ENCODE data around the gene ZNF277. TPM values are rescaled to one million over a fixed set of nuclear protein-coding genes. Genes with fewer than 3 reads are reported as not detected.

Gene ZNF277
- polyA plus RNA-seq (2013, experiment 1 of 2): 26.1 TPM
- polyA plus RNA-seq (2013, experiment 2 of 2): 27.1 TPM

- H3K27ac ChIP-seq (ENCODE audit: low read length, poor library complexity, severe bottlenecking): peak within 1 kb of the TSS; percentile 78
- H3K4ac ChIP-seq (ENCODE audit: low read depth in 1 of 2, low read length in 2 of 2): peak within 1 kb of the TSS in 1 of 2 experiments; percentile 81
- WGBS: under 1% methylated on average over 66 of the region's 67 CpGs
- H4K91ac ChIP-seq (ENCODE audit: low read length): peak within 1 kb of the TSS; percentile 11
- peak; percentile 99 for DNase-seq
- peaks cover 2% of the 10 kb centered on the region for H3K79me1 ChIP-seq (replicated peaks; ENCODE audit: low read length, poor library complexity, severe bottlenecking)
- H3K36me3 ChIP-seq (ENCODE audit: control insufficient read depth in 1 of 2, insufficient read depth in 2 of 2, low read depth in 1 of 2, low read length in 2 of 2): no peaks in the 10 kb centered on the region
- peak within 1 kb of the TSS; percentile 84 to 94 for H3K18ac ChIP-seq (ENCODE audit: low read depth in 1 of 2, low read length in 2 of 2)
- peak within 1 kb of the TSS; percentile 92 to 93 for H3K4me3 ChIP-seq (ENCODE audit: insufficient read depth in 1 of 2, low read depth in 1 of 2, low read length in 2 of 2)
- peaks cover 2% of the 10 kb centered on the region for H3K4me1 ChIP-seq (ENCODE audit: control insufficient read depth, insufficient read depth, low read depth, low read length)
- no peaks in the 10 kb centered on the region for H3K27me3 ChIP-seq (ENCODE audit: control insufficient read depth in 1 of 2, insufficient read depth in 1 of 2, low read length in 2 of 2)
- H2BK15ac ChIP-seq (ENCODE audit: low read depth, poor library complexity, severe bottlenecking): peak within 1 kb of the TSS; percentile 80
- peak within 1 kb of the TSS; percentile 94 for H4K8ac ChIP-seq (ENCODE audit: low read length)
- no peak within 1 kb of the TSS for H2AK5ac ChIP-seq (ENCODE audit: low read length, severe bottlenecking)
- peak within 1 kb of the TSS; percentile 57 for H3K4me2 ChIP-seq (ENCODE audit: low read length, poor library complexity, severe bottlenecking)
- no peak within 1 kb of the TSS for H2BK5ac ChIP-seq (ENCODE audit: low read depth, low read length, poor library complexity, severe bottlenecking)
- peak within 1 kb of the TSS; percentile 90 for H3K9ac ChIP-seq (ENCODE audit: low read length)
- H2BK120ac ChIP-seq (ENCODE audit: low read depth, low read length): peak within 1 kb of the TSS; percentile 19
- H2BK12ac ChIP-seq (ENCODE audit: low read length in 2 of 2): peak within 1 kb of the TSS in 1 of 2 experiments; percentile 28
- peak within 1 kb of the TSS in 1 of 2 experiments; percentile 16 for H3K23ac ChIP-seq (ENCODE audit: low read length in 2 of 2)
- peak within 1 kb of the TSS; percentile 44 for H2AFZ ChIP-seq (ENCODE audit: low read depth, low read length)
- no peaks in the 10 kb centered on the region for H3K9me3 ChIP-seq (ENCODE audit: control insufficient read depth, low read length)
- H3K14ac ChIP-seq (ENCODE audit: low read length in 2 of 2): peak within 1 kb of the TSS in 1 of 2 experiments; percentile 45
Measured at GRCh38 chr7:112206238-112206990, at the start of gene ZNF277, which contains the start of gene DOCK4. Gene ZNF277, plus strand, starts transcription at chr7:112206695. Its CDS starts 22 bp downstream, at chr7:112206717. Gene DOCK4, minus strand, starts transcription at chr7:112206399. Its CDS starts 261 bp downstream, at chr7:112206138.

- peak; percentile 33 for DNase-seq
- no peak overlapping the region for H3K4me3 ChIP-seq (ENCODE audit: insufficient read depth in 1 of 2, low read depth in 1 of 2, low read length in 2 of 2)
- no peak overlapping the region for H3K4ac ChIP-seq (ENCODE audit: low read depth in 1 of 2, low read length in 2 of 2)
- no peak overlapping the region for H3K27ac ChIP-seq (ENCODE audit: low read length, poor library complexity, severe bottlenecking)
- no peak overlapping the region for H2AFZ ChIP-seq (ENCODE audit: low read depth, low read length)
- H4K91ac ChIP-seq (ENCODE audit: low read length): no peak overlapping the region
- H2BK15ac ChIP-seq (ENCODE audit: low read depth, poor library complexity, severe bottlenecking): no peak overlapping the region
- H3K9ac ChIP-seq (ENCODE audit: low read length): no peak overlapping the region
- H3K9me3 ChIP-seq (ENCODE audit: control insufficient read depth, low read length): no peaks in the 10 kb centered on the region
- H4K8ac ChIP-seq (ENCODE audit: low read length): peak overlapping the region; percentile 40
- H3K4me1 ChIP-seq (ENCODE audit: control insufficient read depth, insufficient read depth, low read depth, low read length): peaks cover 6% of the 10 kb centered on the region
- H3K36me3 ChIP-seq (ENCODE audit: control insufficient read depth in 1 of 2, insufficient read depth in 2 of 2, low read depth in 1 of 2, low read length in 2 of 2): no peaks in the 10 kb centered on the region
- H3K27me3 ChIP-seq (ENCODE audit: control insufficient read depth in 1 of 2, insufficient read depth in 1 of 2, low read length in 2 of 2): no peaks in the 10 kb centered on the region
- H2BK5ac ChIP-seq (ENCODE audit: low read depth, low read length, poor library complexity, severe bottlenecking): no peak overlapping the region
- H3K18ac ChIP-seq (ENCODE audit: low read depth in 1 of 2, low read length in 2 of 2): no peak overlapping the region
- no peak overlapping the region for H3K14ac ChIP-seq (ENCODE audit: low read length in 2 of 2)
- no peak overlapping the region for H2BK12ac ChIP-seq (ENCODE audit: low read length in 2 of 2)
- WGBS: 63% methylated on average over 3 of the region's 4 CpGs
- peaks cover 7% of the 10 kb centered on the region for H3K79me1 ChIP-seq (replicated peaks; ENCODE audit: low read length, poor library complexity, severe bottlenecking)
- no peak overlapping the region for H3K4me2 ChIP-seq (ENCODE audit: low read length, poor library complexity, severe bottlenecking)
- no peak overlapping the region for H3K23ac ChIP-seq (ENCODE audit: low read length in 2 of 2)
- H2BK120ac ChIP-seq (ENCODE audit: low read depth, low read length): no peak overlapping the region
- H2AK5ac ChIP-seq (ENCODE audit: low read length, severe bottlenecking): no peak overlapping the region
Measured at GRCh38 chr7:112157072-112157471, 49.4 kb upstream of the ZNF277 start.

GRCh38 chr7:112159351-112159750 is 47.1 kb upstream of the ZNF277 start:
- no peak overlapping the region for H3K27ac ChIP-seq (ENCODE audit: low read length, poor library complexity, severe bottlenecking)
- H3K36me3 ChIP-seq (ENCODE audit: control insufficient read depth in 1 of 2, insufficient read depth in 2 of 2, low read depth in 1 of 2, low read length in 2 of 2): no peaks in the 10 kb centered on the region
- H2AK5ac ChIP-seq (ENCODE audit: low read length, severe bottlenecking): peak overlapping the region; percentile 39
- H4K8ac ChIP-seq (ENCODE audit: low read length): no peak overlapping the region
- H3K14ac ChIP-seq (ENCODE audit: low read length in 2 of 2): no peak overlapping the region
- peaks cover 6% of the 10 kb centered on the region for H3K79me1 ChIP-seq (replicated peaks; ENCODE audit: low read length, poor library complexity, severe bottlenecking)
- H2AFZ ChIP-seq (ENCODE audit: low read depth, low read length): no peak overlapping the region
- no peaks in the 10 kb centered on the region for H3K9me3 ChIP-seq (ENCODE audit: control insufficient read depth, low read length)
- H4K91ac ChIP-seq (ENCODE audit: low read length): no peak overlapping the region
- H3K18ac ChIP-seq (ENCODE audit: low read depth in 1 of 2, low read length in 2 of 2): peak overlapping the region in 1 of 2 experiments; percentile 29
- WGBS: 73% methylated on average over 8 of the region's 8 CpGs
- no peaks in the 10 kb centered on the region for H3K27me3 ChIP-seq (ENCODE audit: control insufficient read depth in 1 of 2, insufficient read depth in 1 of 2, low read length in 2 of 2)
- DNase-seq: no peak
- H2BK5ac ChIP-seq (ENCODE audit: low read depth, low read length, poor library complexity, severe bottlenecking): no peak overlapping the region
- H3K4me1 ChIP-seq (ENCODE audit: control insufficient read depth, insufficient read depth, low read depth, low read length): peaks cover 9% of the 10 kb centered on the region
- no peak overlapping the region for H3K23ac ChIP-seq (ENCODE audit: low read length in 2 of 2)
- no peak overlapping the region for H2BK15ac ChIP-seq (ENCODE audit: low read depth, poor library complexity, severe bottlenecking)
- no peak overlapping the region for H3K9ac ChIP-seq (ENCODE audit: low read length)
- peak overlapping the region in 1 of 2 experiments; percentile 69 for H3K4ac ChIP-seq (ENCODE audit: low read depth in 1 of 2, low read length in 2 of 2)
- H2BK120ac ChIP-seq (ENCODE audit: low read depth, low read length): no peak overlapping the region
- peak overlapping the region; percentile 44 to 79 for H2BK12ac ChIP-seq (ENCODE audit: low read length in 2 of 2)
- no peak overlapping the region for H3K4me2 ChIP-seq (ENCODE audit: low read length, poor library complexity, severe bottlenecking)
- H3K4me3 ChIP-seq (ENCODE audit: insufficient read depth in 1 of 2, low read depth in 1 of 2, low read length in 2 of 2): no peak overlapping the region

GRCh38 chr7:112160130-112160770 is 46.2 kb upstream of the ZNF277 start:
- 5% methylated on average over 2 of the region's 2 CpGs for WGBS
- Histone ChIP-seq H3K23ac (ENCODE audit: low read length in 2 of 2) (no peak overlapping the region), H3K9ac (ENCODE audit: low read length) (no peak overlapping the region), H3K9me3 (ENCODE audit: control insufficient read depth, low read length) (no peaks in the 10 kb centered on the region), H3K4me1 (ENCODE audit: control insufficient read depth, insufficient read depth, low read depth, low read length) (peaks cover 9% of the 10 kb centered on the region), H3K79me1 (replicated peaks; ENCODE audit: low read length, poor library complexity, severe bottlenecking) (peaks cover 4% of the 10 kb centered on the region), H2BK12ac (ENCODE audit: low read length in 2 of 2) (no peak overlapping the region), H4K8ac (ENCODE audit: low read length) (no peak overlapping the region), H2BK5ac (ENCODE audit: low read depth, low read length, poor library complexity, severe bottlenecking) (no peak overlapping the region), H3K18ac (ENCODE audit: low read depth in 1 of 2, low read length in 2 of 2) (peak overlapping the region in 1 of 2 experiments; percentile 48), H3K27me3 (ENCODE audit: control insufficient read depth in 1 of 2, insufficient read depth in 1 of 2, low read length in 2 of 2) (no peaks in the 10 kb centered on the region), H3K4me3 (ENCODE audit: insufficient read depth in 1 of 2, low read depth in 1 of 2, low read length in 2 of 2) (no peak overlapping the region), H3K14ac (ENCODE audit: low read length in 2 of 2) (no peak overlapping the region), H2AK5ac (ENCODE audit: low read length, severe bottlenecking) (no peak overlapping the region), H4K91ac (ENCODE audit: low read length) (no peak overlapping the region), H2BK120ac (ENCODE audit: low read depth, low read length) (no peak overlapping the region), H3K4ac (ENCODE audit: low read depth in 1 of 2, low read length in 2 of 2) (no peak overlapping the region), H2BK15ac (ENCODE audit: low read depth, poor library complexity, severe bottlenecking) (no peak overlapping the region), H3K4me2 (ENCODE audit: low read length, poor library complexity, severe bottlenecking) (no peak overlapping the region), H2AFZ (ENCODE audit: low read depth, low read length) (no peak overlapping the region), H3K27ac (ENCODE audit: low read length, poor library complexity, severe bottlenecking) (peak overlapping the region; percentile 58), H3K36me3 (ENCODE audit: control insufficient read depth in 1 of 2, insufficient read depth in 2 of 2, low read depth in 1 of 2, low read length in 2 of 2) (no peaks in the 10 kb centered on the region)
- DNase-seq: peak; percentile 69

Measured in mesenchymal stem cell (in vitro differentiated cells and primary cell).